Panc1 (cell line): ENCODE measurements around the gene CUX1.

ENCODE experiments used
- CTCF ChIP-seq: fragments of 450-650 bp; IDR thresholded peaks from 2 replicates; pipeline ENCODE4 v1.5.1; 2017; ENCODE audit warnings: mild to moderate bottlenecking
- SIN3A ChIP-seq: IDR thresholded peaks from 2 replicates; pipeline ENCODE4 v1.6.1; 2012; ENCODE audit warnings: low read depth, mild to moderate bottlenecking, low read length, moderate library complexity, borderline replicate concordance; ENCODE audit not compliant: insufficient read depth

- TF ChIP-seq CTCF: no peak
- no peak for TF ChIP-seq SIN3A
Observed at GRCh38 chr7:101940151-101940550, 122.7 kb downstream of the CUX1 start.
